Transverse colon (tissue), 1 donor: ENCODE measurements around the gene CD209.

Source experiments
- EP300 ChIP-seq: sonication (generic); formaldehyde crosslinking; IDR thresholded peaks from one replicate; pipeline ENCODE4 v1.6.1; 2017; ENCODE audit warnings: antibody characterized with exemption, low read depth
- POLR2A ChIP-seq: fragments of 450-650 bp; IDR thresholded peaks from one replicate; pipeline ENCODE4 v1.6.1; 2016; ENCODE audit warnings: antibody characterized with exemption, mild to moderate bottlenecking, moderate library complexity

DNA sequence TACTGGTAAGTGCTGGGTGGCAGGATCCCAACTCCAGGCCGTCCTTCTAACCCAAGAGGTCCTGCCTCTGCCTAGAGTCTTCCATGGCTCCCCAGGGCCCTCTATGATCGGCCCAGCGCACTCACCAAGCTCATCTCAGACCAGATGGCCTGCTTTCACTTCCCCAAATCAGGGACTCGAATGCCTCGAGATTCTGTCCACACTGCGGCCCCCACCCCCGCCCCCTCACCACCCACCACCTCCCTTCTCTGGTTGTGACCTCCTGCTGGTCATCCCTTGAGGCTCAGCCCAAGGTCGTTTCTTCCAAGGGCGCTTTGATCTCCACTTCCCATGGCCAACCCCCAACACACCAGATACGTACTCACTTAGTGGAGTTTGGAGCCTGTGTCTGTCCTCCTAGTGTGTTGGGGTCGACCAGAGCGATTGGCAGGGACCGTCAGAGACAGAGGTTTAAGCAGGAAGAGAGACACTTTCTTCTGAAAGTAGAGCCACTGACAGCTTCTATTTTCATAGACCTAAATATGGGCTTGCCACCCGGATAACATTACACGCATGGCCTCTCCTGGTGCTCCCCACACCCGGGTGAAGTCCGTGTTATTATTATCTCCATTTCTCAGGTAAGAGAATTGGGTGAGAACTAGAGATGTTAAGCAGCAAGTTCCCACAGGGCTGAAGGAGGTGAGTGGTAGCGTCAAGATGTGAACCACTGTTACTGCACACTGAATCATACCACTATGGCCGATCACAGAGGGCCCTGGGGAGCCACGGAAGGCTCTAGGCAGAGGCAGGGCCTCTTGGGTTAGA is 45.5 kb downstream of the CD209 start, which contains the start of gene FCER2:
- TF ChIP-seq POLR2A (no peak), EP300 (no peak)
